Measurements from ENCODE around the gene YBX2.

Gene YBX2

DNA sequence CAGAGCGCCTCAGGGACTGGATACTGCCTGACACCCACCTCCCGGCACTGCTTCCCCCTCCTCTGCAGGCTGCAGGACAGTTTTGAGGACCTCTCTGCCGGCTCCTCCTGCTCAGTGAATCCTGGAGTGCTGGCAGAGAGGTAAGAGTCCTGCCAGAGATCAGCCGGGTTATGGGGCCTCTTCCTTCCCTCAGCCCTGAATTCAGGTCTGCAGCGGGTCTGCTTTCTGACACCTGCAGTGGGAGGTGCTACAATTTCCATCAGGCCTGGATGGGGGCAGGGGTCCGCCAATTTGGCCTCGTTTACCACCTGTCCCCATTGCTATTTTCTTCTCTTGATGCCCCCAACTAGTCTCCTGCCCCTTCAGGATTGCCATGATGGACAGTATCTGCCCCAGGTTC is 37.7 kb upstream of the YBX2 start:
- H3K27ac ChIP-seq = no peak overlapping the region
- no peak for TF ChIP-seq CTCF (conservative IDR thresholded peaks at IDR 0.05)

- TF ChIP-seq CTCF (conservative IDR thresholded peaks at IDR 0.05) = no peak
Observed at GRCh38 chr17:7330638-7331015, 36.2 kb upstream of the YBX2 start.

GRCh38 chr17:7329997-7330637 is 35.7 kb upstream of the YBX2 start:
- peak overlapping the region; percentile 74 for H3K27ac ChIP-seq
- no peak for TF ChIP-seq CTCF (conservative IDR thresholded peaks at IDR 0.05)

More at GRCh38 chr17:7330638-7331015, 36.2 kb upstream of the YBX2 start:
- H3K27ac ChIP-seq = peak overlapping the region; percentile 74

- no peak for TF ChIP-seq CTCF (conservative IDR thresholded peaks at IDR 0.05)
- peak overlapping the region; percentile 74 for H3K27ac ChIP-seq
Observed at GRCh38 chr17:7329374-7329996, 35.0 kb upstream of the YBX2 start.

GRCh38 chr17:7328840-7329373 is 34.5 kb upstream of the YBX2 start, which contains the start of gene NEURL4:
NEURL4 (minus strand) TSS chr17:7329335; CDS start chr17:7329312, 23 bp downstream.
- no peak for TF ChIP-seq CTCF (conservative IDR thresholded peaks at IDR 0.05)
- H3K27ac ChIP-seq = peak within 1 kb of the TSS; percentile 74

- TF ChIP-seq CTCF (conservative IDR thresholded peaks at IDR 0.05) = no peak
- peak overlapping the region; percentile 74; the same call in 1 of the 2 replicates for H3K27ac ChIP-seq
Observed at GRCh38 chr17:7328009-7328408, 33.6 kb upstream of the YBX2 start.

GRCh38 chr17:7327501-7327900 is 33.1 kb upstream of the YBX2 start:
- TF ChIP-seq CTCF (conservative IDR thresholded peaks at IDR 0.05) = no peak
- H3K27ac ChIP-seq = no peak overlapping the region

All from VCaP (cell line).